CD8-positive, alpha-beta memory T cell (primary cell): Measurements from ENCODE around the gene SCARF2. TPM values are rescaled to one million over a fixed set of nuclear protein-coding genes. Genes with fewer than 3 reads are reported as not detected.
A peak's percentile ranks its signal among the peaks of the same experiment; 100 is the strongest.
"Not testable (repeated sequence)": the region's sequence is repeated elsewhere in the genome, so short reads cannot be mapped to it uniquely, and the experiment has no call there.

Experiments used
- CTCF ChIA-PET: fragments of 350-600 bp; sonication (Branson Sonifier 250); formaldehyde crosslinking; loops from one replicate; lab custom pipeline; 2021; ENCODE audit warnings: antibody characterized with exemption; lab: Charles Lee
- POLR2A ChIA-PET: fragments of 350-600 bp; sonication (Branson Sonifier 250); formaldehyde crosslinking; loops from one replicate; lab custom pipeline; 2021; ENCODE audit warnings: antibody characterized with exemption; lab: Charles Lee
- DNase-seq, 5 donors: peaks; one replicate each; pipeline versions ENCODE4 v3.0.0 to v3.0.0-alpha.2; 2020 to 2022; ENCODE audit warnings: mixed read lengths in 1 of 5
- H3K27ac ChIP-seq: one replicate; pipeline ENCODE4 v1.7.0; 2013; ENCODE audit warnings: low read depth, mild to moderate bottlenecking, low read length, moderate library complexity
- H3K27me3 ChIP-seq: 2 replicates; pipeline ENCODE4 v1.7.0; 2013; ENCODE audit warnings: low read length, mild to moderate bottlenecking; ENCODE audit not compliant: insufficient read depth, poor library complexity, severe bottlenecking
- H3K36me3 ChIP-seq: 2 replicates; pipeline ENCODE4 v1.7.0; 2013; ENCODE audit warnings: mild to moderate bottlenecking, low read length, moderate library complexity; ENCODE audit not compliant: insufficient read depth
- H3K4me1 ChIP-seq: 2 replicates; pipeline ENCODE4 v1.7.0; 2013; ENCODE audit warnings: mild to moderate bottlenecking, low read length, moderate library complexity; ENCODE audit not compliant: insufficient read depth
- H3K4me3 ChIP-seq: 2 replicates; pipeline ENCODE4 v1.7.0; 2013; ENCODE audit warnings: mild to moderate bottlenecking, low read length
- H3K9me3 ChIP-seq: 2 replicates; pipeline ENCODE4 v1.7.0; 2013; ENCODE audit warnings: mild to moderate bottlenecking, low read length
- H3K27ac Mint-ChIP-seq, 8 donors: one replicate each; pipeline ENCODE4 v1.8.0; 2020 to 2021; ENCODE audit warnings: mixed read lengths in 8 of 8, mild to moderate bottlenecking in 6 of 8, inconsistent platforms in 3 of 8, moderate library complexity in 3 of 8
- H3K27me3 Mint-ChIP-seq, 2 donors: one replicate each; pipeline ENCODE4 v1.8.0; 2020 to 2021; ENCODE audit warnings: mixed read lengths in 2 of 2, mild to moderate bottlenecking in 1 of 2, moderate library complexity in 1 of 2
- H3K36me3 Mint-ChIP-seq, 3 donors: one replicate each; pipeline ENCODE4 v1.8.0; 2020 to 2021; ENCODE audit warnings: mixed read lengths in 3 of 3, inconsistent platforms in 1 of 3, mild to moderate bottlenecking in 1 of 3
- H3K4me1 Mint-ChIP-seq, 3 donors: one replicate each; pipeline ENCODE4 v1.8.0; 2020 to 2021; ENCODE audit warnings: mixed read lengths in 3 of 3, inconsistent platforms in 1 of 3, mild to moderate bottlenecking in 1 of 3
- H3K4me3 Mint-ChIP-seq, 7 donors: one replicate each; pipeline ENCODE4 v1.8.0; 2020 to 2021; ENCODE audit warnings: mixed read lengths in 7 of 7, mild to moderate bottlenecking in 6 of 7, moderate library complexity in 4 of 7, inconsistent platforms in 2 of 7
- H3K9me3 Mint-ChIP-seq, 5 donors: one replicate each; pipeline ENCODE4 v1.8.0; 2020 to 2022; ENCODE audit warnings: mixed read lengths in 5 of 5, mild to moderate bottlenecking in 3 of 5, moderate library complexity in 2 of 5, inconsistent platforms in 1 of 5
- polyA plus RNA-seq: library from polyadenylated mRNA; unstranded; fragments of 300-500 nt; fragmentation: Illumina TruSeq; gene quantifications from one replicate; pipeline ENCODE4 v1.2.3, GENCODE V29; 2021
- total RNA-seq, 2 experiments: library from RNA; stranded (reverse); gene quantifications; one replicate each; pipeline ENCODE4 v1.2.3, GENCODE V29; 2021

The SCARF2 gene, protein sequence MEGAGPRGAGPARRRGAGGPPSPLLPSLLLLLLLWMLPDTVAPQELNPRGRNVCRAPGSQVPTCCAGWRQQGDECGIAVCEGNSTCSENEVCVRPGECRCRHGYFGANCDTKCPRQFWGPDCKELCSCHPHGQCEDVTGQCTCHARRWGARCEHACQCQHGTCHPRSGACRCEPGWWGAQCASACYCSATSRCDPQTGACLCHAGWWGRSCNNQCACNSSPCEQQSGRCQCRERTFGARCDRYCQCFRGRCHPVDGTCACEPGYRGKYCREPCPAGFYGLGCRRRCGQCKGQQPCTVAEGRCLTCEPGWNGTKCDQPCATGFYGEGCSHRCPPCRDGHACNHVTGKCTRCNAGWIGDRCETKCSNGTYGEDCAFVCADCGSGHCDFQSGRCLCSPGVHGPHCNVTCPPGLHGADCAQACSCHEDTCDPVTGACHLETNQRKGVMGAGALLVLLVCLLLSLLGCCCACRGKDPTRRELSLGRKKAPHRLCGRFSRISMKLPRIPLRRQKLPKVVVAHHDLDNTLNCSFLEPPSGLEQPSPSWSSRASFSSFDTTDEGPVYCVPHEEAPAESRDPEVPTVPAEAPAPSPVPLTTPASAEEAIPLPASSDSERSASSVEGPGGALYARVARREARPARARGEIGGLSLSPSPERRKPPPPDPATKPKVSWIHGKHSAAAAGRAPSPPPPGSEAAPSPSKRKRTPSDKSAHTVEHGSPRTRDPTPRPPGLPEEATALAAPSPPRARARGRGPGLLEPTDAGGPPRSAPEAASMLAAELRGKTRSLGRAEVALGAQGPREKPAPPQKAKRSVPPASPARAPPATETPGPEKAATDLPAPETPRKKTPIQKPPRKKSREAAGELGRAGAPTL
- total RNA-seq (under 1 TPM; 0.31 to 0.50 TPM), polyA plus RNA-seq (1.5 TPM)

DNA sequence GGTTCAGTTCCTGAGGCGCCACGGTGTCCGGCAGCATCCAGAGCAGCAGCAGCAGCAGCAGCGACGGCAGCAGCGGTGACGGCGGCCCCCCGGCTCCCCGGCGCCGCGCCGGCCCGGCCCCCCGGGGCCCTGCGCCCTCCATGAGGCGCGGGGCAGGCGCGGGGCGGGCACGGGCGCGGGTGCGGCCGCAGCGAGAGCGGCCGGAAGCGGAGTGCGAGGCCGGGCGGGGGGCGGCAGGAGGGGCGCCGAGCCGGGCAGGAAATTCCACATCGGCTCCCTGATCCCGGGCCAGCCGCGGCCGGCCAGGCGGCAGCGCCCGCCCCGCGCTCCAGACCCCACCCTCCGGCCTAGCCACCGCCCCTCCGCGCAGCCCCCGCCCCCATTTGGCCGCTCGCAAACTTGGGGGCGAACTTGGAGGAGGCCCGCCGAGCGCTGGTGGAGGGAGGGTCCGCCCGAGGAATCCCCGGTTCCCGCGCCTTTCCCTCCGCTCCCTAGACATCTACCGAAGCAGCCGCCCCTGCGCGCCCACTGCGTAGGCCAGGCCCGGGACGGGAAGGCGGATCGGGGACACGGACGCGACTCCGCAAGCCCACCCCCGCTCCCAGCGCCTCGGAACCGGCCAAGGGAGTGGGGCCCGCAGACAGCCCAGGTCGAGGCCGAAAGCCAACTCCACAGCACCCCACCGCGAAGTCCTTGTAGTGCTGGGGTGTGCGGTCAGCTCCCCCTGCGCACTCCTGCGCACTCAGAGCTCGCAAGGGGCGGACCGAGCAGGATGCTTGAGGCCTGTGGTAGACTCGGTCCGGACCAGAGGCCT, at the start of gene SCARF2:
Gene SCARF2 (minus strand): TSS at position 213 of the 814 bp plus-strand sequence. CDS start 71 bp downstream, at position 142.
- ChIA-PET POLR2A (no interaction called here), CTCF (no interaction called here)
- H3K27ac Mint-ChIP-seq, result peak within 1 kb of the TSS in 4 of 8 donors; percentile 28 to 79 (median 52)
- H3K4me3 ChIP-seq, result peak within 1 kb of the TSS; percentile 27
- H3K9me3 ChIP-seq, result no peaks in the 10 kb centered on the region
- no peak within 1 kb of the TSS for H3K27ac ChIP-seq
- DNase-seq, result peak in 1 of 5 donors; percentile 47
- no peaks in the 10 kb centered on the region for H3K36me3 ChIP-seq
- peaks cover 11 to 20% (median 13%) of the 10 kb centered on the region in 3 donors for H3K4me1 Mint-ChIP-seq
- peak within 1 kb of the TSS; percentile 72 to 89 (median 83) for H3K4me3 Mint-ChIP-seq
- peaks cover 35 to 36% of the 10 kb centered on the region in 2 donors for H3K27me3 Mint-ChIP-seq
- H3K27me3 ChIP-seq, result peaks cover 35% of the 10 kb centered on the region
- H3K4me1 ChIP-seq, result peaks cover 13% of the 10 kb centered on the region
- peaks cover 2 to 11% (median 3%) of the 10 kb centered on the region in 3 donors for H3K36me3 Mint-ChIP-seq
- no peaks in the 10 kb centered on the region for H3K9me3 Mint-ChIP-seq

DNA sequence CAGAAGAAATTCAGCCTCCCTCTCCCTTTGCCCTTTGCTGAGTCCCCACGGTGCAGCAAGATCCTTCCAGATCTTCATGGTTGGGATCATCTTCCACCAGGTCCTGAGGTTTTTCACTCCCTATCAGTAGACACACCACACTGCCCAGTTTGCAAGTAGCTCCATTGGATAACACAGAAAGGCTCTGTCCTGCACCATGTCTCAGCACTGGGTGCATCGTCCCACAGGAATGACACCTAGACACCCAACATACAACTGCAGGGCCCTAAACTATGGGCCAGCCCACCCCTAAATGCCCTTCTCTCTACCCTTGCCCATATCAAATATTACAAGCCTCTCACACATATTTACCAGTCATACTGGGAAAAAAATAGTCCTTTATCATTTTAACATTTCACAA, 48.6 kb upstream of the SCARF2 start:
- Mint-ChIP-seq H3K9me3 (no peaks in the 10 kb centered on the region), H3K27ac (peak overlapping the region in 3 of 8 donors; percentile 19 to 91 (median 63)), H3K4me3 (no peak overlapping the region), H3K27me3 (no peaks in the 10 kb centered on the region), H3K4me1 (peaks cover 41 to 56% (median 47%) of the 10 kb centered on the region in 3 donors), H3K36me3 (peaks cover 7 to 48% (median 10%) of the 10 kb centered on the region in 3 donors)
- ChIA-PET POLR2A (no interaction called here), CTCF (no interaction called here)
- Histone ChIP-seq H3K4me3 (no peak overlapping the region), H3K27ac (no peak overlapping the region), H3K27me3 (no peaks in the 10 kb centered on the region), H3K9me3 (no peaks in the 10 kb centered on the region), H3K4me1 (peaks cover 20% of the 10 kb centered on the region), H3K36me3 (peaks cover 6% of the 10 kb centered on the region)
- no peak for DNase-seq

DNA sequence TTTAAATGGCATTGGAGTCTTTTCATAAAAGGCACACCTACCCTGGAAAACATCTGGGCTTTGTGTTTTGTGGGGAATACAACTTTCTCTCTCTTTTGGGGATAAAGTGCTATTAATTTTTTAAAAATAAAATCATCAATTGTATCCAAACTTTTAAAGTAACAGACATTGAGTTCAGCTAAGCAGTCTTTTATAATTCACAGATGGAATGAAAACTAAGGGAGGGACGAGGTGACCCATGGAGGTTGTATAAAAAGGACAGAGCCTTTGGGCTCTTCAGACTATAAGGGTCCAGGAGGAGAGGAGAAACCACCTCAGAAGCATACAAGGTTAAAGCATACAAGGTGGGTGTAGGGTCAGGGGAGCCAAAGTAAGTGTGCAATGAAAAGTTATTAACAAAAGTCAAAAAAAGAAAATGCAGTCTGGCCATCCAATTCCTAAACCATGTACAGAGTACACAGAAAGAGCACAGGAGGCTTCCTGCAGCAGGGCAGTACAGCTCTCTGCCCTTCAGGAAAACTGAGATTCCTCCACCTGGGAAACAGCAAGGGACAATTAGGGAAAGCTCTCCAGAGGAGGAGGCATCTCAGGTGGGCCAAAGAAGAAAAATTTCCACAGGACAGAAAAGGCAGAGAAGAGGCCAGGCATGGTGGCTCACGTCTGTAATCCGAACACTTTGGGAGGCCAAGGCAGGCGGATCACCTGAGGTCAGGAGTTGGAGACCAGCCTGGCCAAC, 47.5 kb upstream of the SCARF2 start:
- Mint-ChIP-seq H3K36me3 (peaks cover 7 to 47% (median 7%) of the 10 kb centered on the region in 3 donors), H3K27ac (peak overlapping the region in 1 of 8 donors; percentile 2), H3K4me1 (peaks cover 30 to 48% (median 40%) of the 10 kb centered on the region in 3 donors), H3K4me3 (no peak overlapping the region), H3K9me3 (no peaks in the 10 kb centered on the region), H3K27me3 (no peaks in the 10 kb centered on the region)
- Histone ChIP-seq H3K4me1 (peaks cover 9% of the 10 kb centered on the region), H3K9me3 (no peaks in the 10 kb centered on the region), H3K4me3 (no peak overlapping the region), H3K27ac (no peak overlapping the region), H3K36me3 (peaks cover 6% of the 10 kb centered on the region), H3K27me3 (no peaks in the 10 kb centered on the region)
- ChIA-PET CTCF (interaction anchor here (1.0 kb wide), 1 partner anchor 29 kb away, joined by 3 read pairs; no protein-coding TSS in a partner anchor), POLR2A (no interaction called here)
- no peak for DNase-seq

DNA sequence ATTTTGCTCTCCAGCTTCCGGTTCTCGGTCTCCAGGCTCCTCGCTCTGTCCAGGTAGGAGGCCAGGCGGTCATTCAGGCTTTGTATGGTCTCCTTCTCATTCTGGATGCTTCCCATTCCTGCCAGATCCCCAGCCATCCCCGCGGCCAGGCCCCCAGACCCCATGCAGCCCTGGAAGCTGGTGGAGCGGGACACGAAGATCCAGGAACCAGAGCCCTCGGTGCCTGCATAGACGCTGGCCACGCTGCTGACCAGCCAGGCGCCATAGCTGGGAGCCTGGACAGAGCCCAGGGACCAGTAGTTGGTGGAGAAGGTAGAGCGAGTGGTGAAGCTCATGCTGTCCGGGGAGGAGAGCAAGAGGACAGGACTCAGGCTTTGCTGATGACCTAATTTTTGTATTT, 46.1 kb upstream of the SCARF2 start:
- H3K27ac Mint-ChIP-seq, result no peak overlapping the region
- no peak overlapping the region for H3K27ac ChIP-seq
- H3K9me3 ChIP-seq, result no peaks in the 10 kb centered on the region
- no peaks in the 10 kb centered on the region for H3K27me3 Mint-ChIP-seq
- ChIA-PET POLR2A (no interaction called here), CTCF (interaction anchor here (0.6 to 1.8 kb wide), 6 partner anchors 15 to 88 kb away, joined by 3 to 7 read pairs (median 4); no protein-coding TSS in a partner anchor)
- H3K27me3 ChIP-seq, result no peaks in the 10 kb centered on the region
- no peak overlapping the region for H3K4me3 ChIP-seq
- H3K9me3 Mint-ChIP-seq, result no peaks in the 10 kb centered on the region
- H3K4me3 Mint-ChIP-seq, result no peak overlapping the region
- peaks cover 6% of the 10 kb centered on the region for H3K36me3 ChIP-seq
- peaks cover 7 to 38% (median 9%) of the 10 kb centered on the region in 3 donors for H3K36me3 Mint-ChIP-seq
- H3K4me1 Mint-ChIP-seq, result peaks cover 26 to 41% (median 33%) of the 10 kb centered on the region in 3 donors
- DNase-seq, result no peak
- no peaks in the 10 kb centered on the region for H3K4me1 ChIP-seq

DNA sequence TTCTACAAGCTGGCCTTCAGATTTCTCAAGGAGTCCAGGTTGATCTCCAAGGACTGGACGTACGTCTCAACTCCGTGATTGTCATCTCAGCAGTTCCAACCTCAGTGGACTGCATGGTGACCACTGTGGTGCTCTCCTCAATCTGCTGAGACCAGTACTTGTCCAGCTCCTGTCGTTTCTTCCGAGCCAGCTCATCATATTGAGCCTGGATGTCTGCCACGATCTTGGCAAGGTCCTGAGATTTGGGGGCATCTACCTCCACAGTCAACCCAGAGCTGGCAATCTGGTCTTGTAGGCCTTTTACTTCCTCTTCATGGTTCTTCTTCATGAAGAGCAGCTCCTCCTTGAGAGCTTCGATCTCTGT, 45.5 kb upstream of the SCARF2 start:
- DNase-seq, H3K27me3 Mint-ChIP-seq, H3K4me1 ChIP-seq, H3K27ac ChIP-seq, H3K9me3 Mint-ChIP-seq, H3K4me3 Mint-ChIP-seq, H3K27me3 ChIP-seq, H3K4me3 ChIP-seq, H3K36me3 ChIP-seq, POLR2A ChIA-PET, H3K9me3 ChIP-seq: not testable (repeated sequence)
- Mint-ChIP-seq H3K4me1 (peaks cover 24 to 36% (median 27%) of the 10 kb centered on the region in 3 donors), H3K27ac (peak overlapping the region in 1 of 8 donors; percentile 55), H3K36me3 (peaks cover 5 to 32% (median 9%) of the 10 kb centered on the region in 3 donors)
- CTCF ChIA-PET, result interaction anchor here (1.1 to 1.8 kb wide), 4 partner anchors 15 to 89 kb away, joined by 3 to 7 read pairs (median 3); no protein-coding TSS in a partner anchor

DNA sequence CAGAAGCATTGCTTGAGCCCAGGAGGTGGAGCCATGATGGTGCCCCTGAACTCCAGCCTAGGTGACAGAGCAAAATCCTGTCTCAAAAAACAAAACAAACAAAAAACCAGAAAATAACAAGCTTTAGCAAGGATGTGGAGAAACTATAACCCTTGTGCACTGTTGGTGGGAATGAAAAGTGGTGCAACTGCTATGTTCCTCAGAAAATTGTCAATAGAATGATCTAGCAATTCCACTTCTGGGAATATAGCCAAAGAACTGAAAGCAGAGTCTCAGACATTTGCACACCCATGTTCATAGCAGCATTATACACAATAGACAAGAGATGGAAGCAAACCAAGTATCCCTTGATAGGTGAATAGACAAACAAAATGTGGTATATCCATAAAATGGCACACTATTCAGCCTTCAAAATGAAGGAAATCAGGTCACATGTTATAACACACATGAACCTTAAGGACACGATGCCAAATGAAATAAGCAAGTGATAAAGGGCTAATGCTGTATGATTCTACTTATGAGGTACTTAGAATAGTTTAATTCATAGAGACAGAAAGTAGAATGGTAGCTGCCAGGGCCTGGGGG, 42.1 kb upstream of the SCARF2 start:
- Histone ChIP-seq H3K27ac (no peak overlapping the region), H3K27me3 (no peaks in the 10 kb centered on the region), H3K4me1 (peaks cover 10% of the 10 kb centered on the region), H3K36me3 (no peaks in the 10 kb centered on the region), H3K9me3 (no peaks in the 10 kb centered on the region), H3K4me3 (no peak overlapping the region)
- Mint-ChIP-seq H3K4me3 (no peak overlapping the region), H3K27me3 (no peaks in the 10 kb centered on the region), H3K27ac (peak overlapping the region in 2 of 8 donors; percentile 16 to 21), H3K9me3 (no peaks in the 10 kb centered on the region), H3K4me1 (peaks cover 12 to 35% (median 26%) of the 10 kb centered on the region in 3 donors), H3K36me3 (peaks cover 3 to 18% (median 9%) of the 10 kb centered on the region in 3 donors)
- DNase-seq, result no peak
- CTCF ChIA-PET, result interaction anchor here (1.1 kb wide), 1 partner anchor 16 kb away, joined by 3 read pairs; no protein-coding TSS in a partner anchor
- POLR2A ChIA-PET, result no interaction called here
